Cerebellar nuclear complex (tissue), 1 donor: ENCODE results near the gene PGAM2.
"Not testable (repeated sequence)": the region's sequence is repeated elsewhere in the genome, so short reads cannot be mapped to it uniquely, and the experiment has no call there.

Experiments
- DNase-seq, 2 experiments: peaks; one replicate each; lab custom pipeline; 2025; lab: John Stamatoyannopoulos, UW

Gene PGAM2

GRCh38 chr7:44050915-44051560 is 14.3 kb downstream of the PGAM2 start:
- DNase-seq = no peak

- no peak for DNase-seq
Measured at GRCh38 chr7:44050121-44050914, 15.0 kb downstream of the PGAM2 start.

GRCh38 chr7:44048031-44048795 is 17.2 kb downstream of the PGAM2 start:
- DNase-seq = no peak

- DNase-seq = no peak
Measured at GRCh38 chr7:44046321-44047061, 18.9 kb downstream of the PGAM2 start.

GRCh38 chr7:44045226-44046014 is 19.9 kb downstream of the PGAM2 start:
- no peak for DNase-seq

GRCh38 chr7:44044315-44045225 is 20.8 kb downstream of the PGAM2 start, which contains the start of gene DBNL:
Gene DBNL (plus strand): TSS chr7:44044702. CDS start chr7:44044738, 36 bp downstream.
- peak; percentile 56 to 80 for DNase-seq

GRCh38 chr7:44043902-44044301 is 21.5 kb downstream of the PGAM2 start:
- no peak for DNase-seq

GRCh38 chr7:44042221-44042620 is 23.1 kb downstream of the PGAM2 start:
- DNase-seq = no peak

- DNase-seq = not testable (repeated sequence)
Measured at GRCh38 chr7:44040493-44040891, 24.9 kb downstream of the PGAM2 start.

- not testable (repeated sequence) for DNase-seq
Measured at GRCh38 chr7:44039800-44040492, 25.4 kb downstream of the PGAM2 start.

GRCh38 chr7:44038961-44039558 is 26.3 kb downstream of the PGAM2 start:
- DNase-seq = not testable (repeated sequence)

- DNase-seq = not testable (repeated sequence)
Measured at GRCh38 chr7:44038553-44038952, 26.8 kb downstream of the PGAM2 start.

GRCh38 chr7:44037951-44038350 is 27.4 kb downstream of the PGAM2 start:
- DNase-seq = not testable (repeated sequence)

GRCh38 chr7:44036364-44036763 is 29.0 kb downstream of the PGAM2 start:
- DNase-seq = not testable (repeated sequence)

- DNase-seq = not testable (repeated sequence)
Measured at GRCh38 chr7:44033971-44034844, 31.2 kb downstream of the PGAM2 start.

- not testable (repeated sequence) for DNase-seq
Measured at GRCh38 chr7:44032031-44032430, 33.3 kb downstream of the PGAM2 start.

GRCh38 chr7:44031319-44031718 is 34.0 kb downstream of the PGAM2 start:
- not testable (repeated sequence) for DNase-seq

- DNase-seq = not testable (repeated sequence)
Measured at GRCh38 chr7:44030029-44030428, 35.3 kb downstream of the PGAM2 start.
